ENCODE results near the gene ACTRT3.

Gene ACTRT3

DNA sequence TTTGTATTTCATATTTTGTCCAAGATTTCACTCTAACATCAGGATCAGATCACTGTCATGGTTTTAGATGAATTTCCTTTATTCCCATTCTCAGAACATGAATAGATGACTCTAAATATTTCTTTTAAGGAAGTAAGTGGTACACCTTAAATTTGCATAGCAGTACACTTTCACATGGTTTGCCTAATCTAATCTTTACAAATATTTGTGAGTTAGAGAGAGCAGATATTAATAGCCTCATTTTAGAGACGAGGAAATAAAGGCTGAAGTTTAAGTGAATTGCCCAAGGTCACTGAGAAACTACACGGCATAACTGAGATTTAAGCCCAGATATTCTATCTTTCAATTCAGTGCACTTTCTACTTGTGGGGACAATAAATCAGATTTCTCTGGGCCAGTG is 18.7 kb downstream of the ACTRT3 start:
- Histone ChIP-seq H3K27ac (replicated peaks) (no peak overlapping the region), H3K27me3 (ENCODE audit: insufficient read depth, poor library complexity, severe bottlenecking) (peaks cover 2% of the 10 kb centered on the region), H3K4me3 (replicated peaks; ENCODE audit: insufficient read depth, low read length) (no peak overlapping the region)
- DNase-seq (ENCODE audit: low read depth in 1 of 2, low spot score in 1 of 2) = no peak
- TF ChIP-seq CTCF (IDR thresholded peaks at IDR 0.05; ENCODE audit: insufficient read depth, low read length) (no peak), GABPA (IDR thresholded peaks at IDR 0.05; ENCODE audit: low read depth) (no peak), SPI1 (IDR thresholded peaks at IDR 0.05; ENCODE audit: borderline replicate concordance, low read depth) (no peak), POLR2AphosphoS5 (IDR thresholded peaks at IDR 0.05; ENCODE audit: low read depth) (no peak), REST (IDR thresholded peaks at IDR 0.05; ENCODE audit: insufficient replicate concordance, low read depth) (no peak)

GRCh38 chr3:169748670-169749069 is 20.7 kb downstream of the ACTRT3 start:
- TF ChIP-seq CTCF (IDR thresholded peaks at IDR 0.05; ENCODE audit: insufficient read depth, low read length) (no peak), REST (IDR thresholded peaks at IDR 0.05; ENCODE audit: insufficient replicate concordance, low read depth) (no peak), GABPA (IDR thresholded peaks at IDR 0.05; ENCODE audit: low read depth) (no peak), SPI1 (IDR thresholded peaks at IDR 0.05; ENCODE audit: borderline replicate concordance, low read depth) (no peak), POLR2AphosphoS5 (IDR thresholded peaks at IDR 0.05; ENCODE audit: low read depth) (no peak)
- no peak for DNase-seq (ENCODE audit: low read depth in 1 of 2, low spot score in 1 of 2)
- Histone ChIP-seq H3K27me3 (ENCODE audit: insufficient read depth, poor library complexity, severe bottlenecking) (peaks cover 2% of the 10 kb centered on the region), H3K4me3 (replicated peaks; ENCODE audit: insufficient read depth, low read length) (no peak overlapping the region), H3K27ac (replicated peaks) (no peak overlapping the region)

- Histone ChIP-seq H3K27me3 (ENCODE audit: insufficient read depth, poor library complexity, severe bottlenecking) (peaks cover 2% of the 10 kb centered on the region), H3K4me3 (replicated peaks; ENCODE audit: insufficient read depth, low read length) (no peak overlapping the region), H3K27ac (replicated peaks) (no peak overlapping the region)
- peak in 1 of 2 experiments; percentile 43 for DNase-seq (ENCODE audit: low read depth in 1 of 2, low spot score in 1 of 2)
- TF ChIP-seq CTCF (IDR thresholded peaks at IDR 0.05; ENCODE audit: insufficient read depth, low read length) = no peak
- peak; percentile 76; the same call in 1 of the 2 replicates for TF ChIP-seq SPI1 (IDR thresholded peaks at IDR 0.05; ENCODE audit: borderline replicate concordance, low read depth)
- TF ChIP-seq GABPA (IDR thresholded peaks at IDR 0.05; ENCODE audit: low read depth) = no peak
Measured at GRCh38 chr3:169746924-169747323, 22.4 kb downstream of the ACTRT3 start.

DNA sequence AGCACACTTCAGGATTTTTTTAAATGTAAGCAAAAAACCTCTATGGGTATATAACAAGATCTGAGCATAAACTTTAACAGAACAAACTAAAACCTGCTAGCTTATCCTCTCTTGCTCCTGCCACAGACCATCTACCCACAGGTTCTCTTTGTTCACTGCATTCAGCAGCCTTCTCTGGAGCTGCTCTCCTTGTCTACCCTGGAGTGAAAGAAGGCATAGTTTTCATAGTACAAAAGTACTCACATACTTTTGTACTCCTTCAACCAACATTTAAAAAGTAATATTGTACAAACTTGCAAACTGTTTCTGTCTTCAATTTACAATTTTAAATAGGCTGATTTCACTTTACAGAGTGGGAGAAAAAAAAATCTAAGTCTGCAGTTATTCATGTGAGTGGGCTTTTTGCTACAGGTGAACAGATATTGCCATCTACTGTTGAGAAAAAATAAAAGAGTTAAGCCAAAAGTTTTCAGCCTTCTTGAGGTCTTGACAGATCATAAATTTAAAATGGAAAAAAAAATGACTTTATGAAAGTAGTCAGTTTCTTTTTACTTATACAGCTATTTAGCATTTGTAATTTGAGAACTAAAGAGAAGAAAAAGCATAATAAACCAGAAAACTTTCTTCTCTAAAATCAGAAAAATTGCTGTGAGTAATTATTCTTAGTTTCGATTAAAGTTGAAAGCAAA is 24.9 kb downstream of the ACTRT3 start:
- no peak for DNase-seq (ENCODE audit: low read depth in 1 of 2, low spot score in 1 of 2)
- Histone ChIP-seq H3K4me3 (replicated peaks; ENCODE audit: insufficient read depth, low read length) (no peak overlapping the region), H3K27ac (replicated peaks) (no peak overlapping the region), H3K27me3 (ENCODE audit: insufficient read depth, poor library complexity, severe bottlenecking) (peaks cover 2% of the 10 kb centered on the region)
- TF ChIP-seq POLR2AphosphoS5 (IDR thresholded peaks at IDR 0.05; ENCODE audit: low read depth) = no peak
- TF ChIP-seq CTCF (IDR thresholded peaks at IDR 0.05; ENCODE audit: insufficient read depth, low read length) = no peak
- TF ChIP-seq REST (IDR thresholded peaks at IDR 0.05; ENCODE audit: insufficient replicate concordance, low read depth) = no peak
- TF ChIP-seq SPI1 (IDR thresholded peaks at IDR 0.05; ENCODE audit: borderline replicate concordance, low read depth) = no peak
- TF ChIP-seq GABPA (IDR thresholded peaks at IDR 0.05; ENCODE audit: low read depth) = no peak

All from HL-60 (cell line).